ENCODE results near the gene C1orf52.

DNA sequence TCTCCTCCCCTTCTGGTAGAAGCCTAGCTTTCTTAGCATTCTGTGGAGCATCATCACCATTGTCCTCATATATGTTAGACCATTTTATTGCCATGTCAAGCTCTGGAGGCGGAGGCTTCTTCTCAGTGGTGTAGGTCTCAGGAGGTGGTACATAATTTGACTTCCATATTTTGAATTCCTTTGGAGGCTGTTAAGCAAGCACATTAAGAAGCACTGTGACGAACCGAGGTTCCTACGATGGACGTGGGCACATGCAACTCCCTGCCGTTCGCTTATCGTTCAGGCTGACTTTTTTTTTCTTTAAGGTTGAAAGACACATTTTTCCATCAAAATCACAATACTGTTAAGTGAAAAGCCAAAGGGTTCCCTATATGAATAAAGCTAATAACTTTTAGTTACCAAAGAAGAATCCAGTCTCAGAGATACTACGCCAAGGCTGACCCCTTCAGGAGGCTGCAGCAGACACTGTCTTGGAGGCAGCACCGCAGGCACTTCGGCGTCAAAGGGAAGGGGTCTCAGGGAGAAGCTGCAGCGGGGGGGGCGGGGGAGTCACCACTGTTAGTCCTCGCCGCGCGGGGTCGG, 835 bp downstream of the C1orf52 start:
- TF ChIP-seq, protein P1, sequence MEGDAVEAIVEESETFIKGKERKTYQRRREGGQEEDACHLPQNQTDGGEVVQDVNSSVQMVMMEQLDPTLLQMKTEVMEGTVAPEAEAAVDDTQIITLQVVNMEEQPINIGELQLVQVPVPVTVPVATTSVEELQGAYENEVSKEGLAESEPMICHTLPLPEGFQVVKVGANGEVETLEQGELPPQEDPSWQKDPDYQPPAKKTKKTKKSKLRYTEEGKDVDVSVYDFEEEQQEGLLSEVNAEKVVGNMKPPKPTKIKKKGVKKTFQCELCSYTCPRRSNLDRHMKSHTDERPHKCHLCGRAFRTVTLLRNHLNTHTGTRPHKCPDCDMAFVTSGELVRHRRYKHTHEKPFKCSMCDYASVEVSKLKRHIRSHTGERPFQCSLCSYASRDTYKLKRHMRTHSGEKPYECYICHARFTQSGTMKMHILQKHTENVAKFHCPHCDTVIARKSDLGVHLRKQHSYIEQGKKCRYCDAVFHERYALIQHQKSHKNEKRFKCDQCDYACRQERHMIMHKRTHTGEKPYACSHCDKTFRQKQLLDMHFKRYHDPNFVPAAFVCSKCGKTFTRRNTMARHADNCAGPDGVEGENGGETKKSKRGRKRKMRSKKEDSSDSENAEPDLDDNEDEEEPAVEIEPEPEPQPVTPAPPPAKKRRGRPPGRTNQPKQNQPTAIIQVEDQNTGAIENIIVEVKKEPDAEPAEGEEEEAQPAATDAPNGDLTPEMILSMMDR (IDR thresholded peaks at IDR 0.05): no peak
- TF ChIP-seq, protein P2, sequence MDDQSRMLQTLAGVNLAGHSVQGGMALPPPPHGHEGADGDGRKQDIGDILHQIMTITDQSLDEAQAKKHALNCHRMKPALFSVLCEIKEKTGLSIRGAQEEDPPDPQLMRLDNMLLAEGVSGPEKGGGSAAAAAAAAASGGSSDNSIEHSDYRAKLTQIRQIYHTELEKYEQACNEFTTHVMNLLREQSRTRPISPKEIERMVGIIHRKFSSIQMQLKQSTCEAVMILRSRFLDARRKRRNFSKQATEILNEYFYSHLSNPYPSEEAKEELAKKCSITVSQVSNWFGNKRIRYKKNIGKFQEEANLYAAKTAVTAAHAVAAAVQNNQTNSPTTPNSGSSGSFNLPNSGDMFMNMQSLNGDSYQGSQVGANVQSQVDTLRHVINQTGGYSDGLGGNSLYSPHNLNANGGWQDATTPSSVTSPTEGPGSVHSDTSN (IDR thresholded peaks at IDR 0.05): no peak
- no peak for TF ChIP-seq RFX5 (IDR thresholded peaks at IDR 0.05)
- TF ChIP-seq CHD2 (IDR thresholded peaks at IDR 0.05; ENCODE audit: low read length, partially characterized antibody): no peak
- TF ChIP-seq POLR2A (IDR thresholded peaks at IDR 0.05; ENCODE audit: low read length): no peak
- TF ChIP-seq MAZ (IDR thresholded peaks at IDR 0.05; ENCODE audit: borderline replicate concordance, low read depth, low read length): no peak
- TF ChIP-seq, protein P3, sequence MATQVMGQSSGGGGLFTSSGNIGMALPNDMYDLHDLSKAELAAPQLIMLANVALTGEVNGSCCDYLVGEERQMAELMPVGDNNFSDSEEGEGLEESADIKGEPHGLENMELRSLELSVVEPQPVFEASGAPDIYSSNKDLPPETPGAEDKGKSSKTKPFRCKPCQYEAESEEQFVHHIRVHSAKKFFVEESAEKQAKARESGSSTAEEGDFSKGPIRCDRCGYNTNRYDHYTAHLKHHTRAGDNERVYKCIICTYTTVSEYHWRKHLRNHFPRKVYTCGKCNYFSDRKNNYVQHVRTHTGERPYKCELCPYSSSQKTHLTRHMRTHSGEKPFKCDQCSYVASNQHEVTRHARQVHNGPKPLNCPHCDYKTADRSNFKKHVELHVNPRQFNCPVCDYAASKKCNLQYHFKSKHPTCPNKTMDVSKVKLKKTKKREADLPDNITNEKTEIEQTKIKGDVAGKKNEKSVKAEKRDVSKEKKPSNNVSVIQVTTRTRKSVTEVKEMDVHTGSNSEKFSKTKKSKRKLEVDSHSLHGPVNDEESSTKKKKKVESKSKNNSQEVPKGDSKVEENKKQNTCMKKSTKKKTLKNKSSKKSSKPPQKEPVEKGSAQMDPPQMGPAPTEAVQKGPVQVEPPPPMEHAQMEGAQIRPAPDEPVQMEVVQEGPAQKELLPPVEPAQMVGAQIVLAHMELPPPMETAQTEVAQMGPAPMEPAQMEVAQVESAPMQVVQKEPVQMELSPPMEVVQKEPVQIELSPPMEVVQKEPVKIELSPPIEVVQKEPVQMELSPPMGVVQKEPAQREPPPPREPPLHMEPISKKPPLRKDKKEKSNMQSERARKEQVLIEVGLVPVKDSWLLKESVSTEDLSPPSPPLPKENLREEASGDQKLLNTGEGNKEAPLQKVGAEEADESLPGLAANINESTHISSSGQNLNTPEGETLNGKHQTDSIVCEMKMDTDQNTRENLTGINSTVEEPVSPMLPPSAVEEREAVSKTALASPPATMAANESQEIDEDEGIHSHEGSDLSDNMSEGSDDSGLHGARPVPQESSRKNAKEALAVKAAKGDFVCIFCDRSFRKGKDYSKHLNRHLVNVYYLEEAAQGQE (IDR thresholded peaks at IDR 0.05): no peak
- TF ChIP-seq ZC3H11A (IDR thresholded peaks at IDR 0.05): no peak
- TF ChIP-seq, protein P4, sequence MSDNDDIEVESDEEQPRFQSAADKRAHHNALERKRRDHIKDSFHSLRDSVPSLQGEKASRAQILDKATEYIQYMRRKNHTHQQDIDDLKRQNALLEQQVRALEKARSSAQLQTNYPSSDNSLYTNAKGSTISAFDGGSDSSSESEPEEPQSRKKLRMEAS (IDR thresholded peaks at IDR 0.05): no peak

All from A549 (cell line).